ENCODE data around the gene KRTAP20-2.

Gene KRTAP20-2

DNA sequence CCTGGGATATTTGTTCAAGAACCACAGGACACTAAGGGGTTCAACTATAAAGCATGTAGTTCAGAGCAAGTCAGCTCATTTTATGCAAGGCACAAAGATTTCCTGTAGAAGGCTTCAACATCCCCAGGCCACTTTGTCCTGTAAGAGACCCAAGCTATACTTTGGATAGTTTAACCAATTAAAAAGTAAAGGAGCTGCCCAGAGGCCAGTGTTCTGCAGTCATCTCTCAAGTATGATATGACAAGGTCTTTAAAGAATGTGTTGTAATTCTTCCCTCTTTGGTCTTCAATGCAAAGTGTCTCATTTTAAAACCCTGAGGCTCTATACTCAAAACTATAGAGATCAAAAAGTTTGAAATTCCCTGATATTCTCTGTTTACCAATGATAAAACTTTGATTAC, 41.7 kb downstream of the KRTAP20-2 start:
- DNase-seq, result no peak

DNA sequence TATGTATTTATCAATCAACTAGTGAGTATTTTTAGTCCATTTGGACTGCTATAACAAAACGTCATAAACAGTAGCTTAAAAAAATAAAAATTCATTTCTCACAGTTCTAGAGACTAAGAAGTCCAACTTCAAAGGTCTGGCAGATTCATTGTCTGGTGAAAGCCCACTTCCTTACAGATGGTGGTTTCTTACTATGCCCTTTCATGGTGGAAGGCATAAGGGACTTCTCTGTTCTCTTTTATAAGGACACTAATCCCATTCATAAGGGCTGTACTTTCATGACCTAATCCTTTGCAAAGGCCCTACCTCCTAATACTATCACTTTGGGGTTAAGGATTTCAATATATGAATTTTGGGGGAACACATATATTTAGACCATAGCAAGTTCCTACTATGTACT, 45.6 kb downstream of the KRTAP20-2 start:
- DNase-seq, result no peak

DNA sequence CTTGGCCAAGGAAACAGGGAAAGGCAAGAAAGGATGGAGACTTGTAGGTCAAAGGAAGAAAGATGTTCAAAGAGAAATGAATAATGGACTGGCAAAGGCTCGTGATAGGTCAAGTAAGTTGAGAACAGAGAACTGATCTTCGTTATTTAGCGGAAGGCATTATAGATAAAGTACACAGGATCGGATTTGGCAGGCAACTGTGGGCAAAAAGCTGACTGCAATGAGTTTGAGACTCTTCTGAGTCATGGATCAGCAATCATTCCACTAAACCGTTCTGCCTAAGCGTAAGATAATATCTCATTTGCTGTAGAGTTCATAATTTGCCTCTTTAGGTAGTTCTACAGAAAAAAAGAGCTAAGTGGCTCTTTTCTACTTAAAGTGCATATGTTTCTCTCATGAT, 49.5 kb downstream of the KRTAP20-2 start:
- DNase-seq, result no peak

All from NCI-H187 (cell line).